ENCODE results near the gene MSH3. TPM values are rescaled to one million over a fixed set of nuclear protein-coding genes. Genes with fewer than 3 reads are reported as not detected.
"Not testable (repeated sequence)": the region's sequence is repeated elsewhere in the genome, so short reads cannot be mapped to it uniquely, and the experiment has no call there.

MSH3 gene
- total RNA-seq, 1 experiment from 2014 or later = 32.5 TPM

GRCh38 chr5:80793354-80793753, 138.9 kb downstream of the MSH3 start:
- Histone ChIP-seq H3K9me3 (replicated peaks) (no peaks in the 10 kb centered on the region; the same call in 1 of the 2 replicates), H3K4me1 (no peaks in the 10 kb centered on the region), H3K36me3 (peaks cover 53% of the 10 kb centered on the region), H3K27me3 (no peaks in the 10 kb centered on the region), H3K27ac (no peak overlapping the region), H3K4me3 (no peak overlapping the region)
- DNase-seq = no peak

DNA sequence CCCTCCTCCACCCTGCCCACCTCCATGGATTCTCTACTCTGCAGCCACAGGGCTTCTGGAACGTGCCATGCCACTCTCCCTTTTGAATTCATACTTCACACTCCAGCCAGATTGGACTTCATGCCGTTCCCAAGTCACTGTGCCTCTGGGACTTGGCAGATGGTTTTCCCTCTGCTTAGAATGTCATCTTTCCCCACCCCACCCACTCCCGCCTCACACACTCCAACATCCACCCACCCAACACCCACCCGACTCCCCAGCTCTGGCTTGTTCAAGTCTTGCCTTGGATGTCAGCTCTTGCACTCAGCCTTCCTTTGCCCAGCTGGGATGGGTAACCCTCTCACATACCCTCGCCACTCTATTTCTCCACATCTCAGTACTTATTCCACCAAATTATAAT, 142.4 kb downstream of the MSH3 start:
- DNase-seq = no peak
- H3K27me3 ChIP-seq = no peaks in the 10 kb centered on the region
- no peak overlapping the region for H3K27ac ChIP-seq
- H3K4me3 ChIP-seq = no peak overlapping the region
- no peaks in the 10 kb centered on the region for H3K4me1 ChIP-seq
- H3K36me3 ChIP-seq = peaks cover 33% of the 10 kb centered on the region
- H3K9me3 ChIP-seq (replicated peaks) = no peaks in the 10 kb centered on the region; the same call in 1 of the 2 replicates

DNA sequence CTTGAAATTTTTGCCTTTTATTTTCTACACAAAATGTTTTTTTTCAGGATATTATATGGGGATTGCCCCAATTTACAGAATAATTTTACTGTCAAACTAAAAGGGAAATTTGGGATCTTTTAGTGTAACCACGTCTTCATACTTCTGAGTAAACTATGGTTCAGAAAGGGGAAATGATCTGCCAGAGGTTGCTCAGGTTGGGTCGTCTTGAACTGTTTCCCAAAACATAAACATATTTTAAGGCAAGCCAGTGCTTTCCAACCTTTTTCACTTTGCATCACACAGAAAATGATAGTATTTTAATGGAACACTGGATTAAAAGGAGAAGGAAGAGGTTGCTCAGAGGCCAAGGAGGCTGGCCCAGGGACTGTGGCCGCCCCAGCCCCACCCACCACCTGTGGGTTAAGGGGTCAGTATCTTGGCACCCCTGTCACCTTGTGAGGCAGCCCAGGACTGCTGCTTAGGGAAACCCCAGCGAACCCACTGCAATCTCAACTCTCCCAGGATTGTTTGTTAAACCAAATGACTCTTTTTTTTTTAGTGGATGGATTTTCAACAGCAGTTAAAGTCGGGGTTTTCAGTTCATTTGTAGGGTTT, 143.1 kb downstream of the MSH3 start:
- no peak overlapping the region for H3K27ac ChIP-seq
- peaks cover 33% of the 10 kb centered on the region for H3K36me3 ChIP-seq
- no peak for DNase-seq
- no peaks in the 10 kb centered on the region; the same call in 1 of the 2 replicates for H3K9me3 ChIP-seq (replicated peaks)
- H3K4me3 ChIP-seq = no peak overlapping the region
- H3K4me1 ChIP-seq = no peaks in the 10 kb centered on the region
- no peaks in the 10 kb centered on the region for H3K27me3 ChIP-seq

DNA sequence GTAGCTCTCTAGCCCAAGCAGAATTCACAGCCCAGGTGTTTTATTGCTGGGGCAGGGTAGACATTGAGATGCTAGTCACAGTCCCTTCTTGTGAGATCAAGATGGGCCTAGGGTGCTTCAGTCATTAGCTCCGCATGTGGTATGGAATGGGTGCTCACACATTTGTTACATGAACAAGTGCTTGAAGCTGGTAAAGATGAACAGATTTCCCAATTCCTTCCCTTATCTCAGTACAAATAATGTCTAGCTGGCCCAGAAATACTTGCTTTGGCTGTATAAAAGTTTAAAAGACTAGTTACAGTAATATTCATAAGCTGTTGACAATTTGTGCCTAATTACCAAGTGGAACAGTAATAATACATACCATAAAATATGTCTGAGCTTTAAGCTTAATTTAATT, 143.7 kb downstream of the MSH3 start:
- Histone ChIP-seq H3K27me3 (no peaks in the 10 kb centered on the region), H3K9me3 (replicated peaks) (no peaks in the 10 kb centered on the region), H3K4me1 (no peaks in the 10 kb centered on the region), H3K4me3 (no peak overlapping the region), H3K36me3 (peaks cover 27% of the 10 kb centered on the region), H3K27ac (no peak overlapping the region)
- no peak for DNase-seq

DNA sequence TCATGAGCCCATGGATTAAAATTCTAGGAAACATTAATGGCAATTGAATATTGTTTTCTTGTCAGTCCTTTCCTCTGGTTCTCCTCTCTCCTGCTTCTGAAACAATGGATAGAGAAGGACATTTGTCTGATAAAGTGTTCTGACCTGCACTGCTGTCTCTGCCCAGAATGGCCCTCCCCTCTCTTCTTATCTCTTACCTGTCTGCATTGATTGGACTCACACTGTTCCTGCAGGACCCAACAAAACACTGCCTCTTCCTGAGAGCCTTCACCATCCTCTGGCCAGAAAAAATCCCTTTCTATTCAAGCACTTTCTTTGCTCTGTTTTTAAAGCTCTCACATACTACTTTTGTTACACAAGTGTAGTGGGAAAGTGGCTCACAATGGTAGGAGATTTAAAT, 144.2 kb downstream of the MSH3 start:
- no peaks in the 10 kb centered on the region for H3K9me3 ChIP-seq (replicated peaks)
- no peaks in the 10 kb centered on the region for H3K27me3 ChIP-seq
- no peak overlapping the region for H3K27ac ChIP-seq
- no peak overlapping the region for H3K4me3 ChIP-seq
- no peak for DNase-seq
- H3K36me3 ChIP-seq = peaks cover 24% of the 10 kb centered on the region
- H3K4me1 ChIP-seq = no peaks in the 10 kb centered on the region

GRCh38 chr5:80799041-80799440, 144.6 kb downstream of the MSH3 start:
- Histone ChIP-seq H3K9me3 (replicated peaks) (no peaks in the 10 kb centered on the region), H3K36me3 (peaks cover 23% of the 10 kb centered on the region), H3K27me3 (no peaks in the 10 kb centered on the region), H3K4me1 (no peaks in the 10 kb centered on the region), H3K4me3 (no peak overlapping the region), H3K27ac (no peak overlapping the region)
- peak in 1 of 2 experiments; percentile 12 for DNase-seq

GRCh38 chr5:80799573-80799972, 145.1 kb downstream of the MSH3 start:
- Histone ChIP-seq H3K27me3 (no peaks in the 10 kb centered on the region), H3K4me3 (no peak overlapping the region), H3K36me3 (peaks cover 19% of the 10 kb centered on the region), H3K9me3 (replicated peaks) (no peaks in the 10 kb centered on the region), H3K4me1 (no peaks in the 10 kb centered on the region), H3K27ac (no peak overlapping the region)
- DNase-seq = no peak

- H3K36me3 ChIP-seq = peaks cover 7% of the 10 kb centered on the region
- no peak overlapping the region for H3K4me3 ChIP-seq
- peak in 1 of 2 experiments; percentile 7 for DNase-seq
- no peak overlapping the region for H3K27ac ChIP-seq
- no peaks in the 10 kb centered on the region for H3K9me3 ChIP-seq (replicated peaks)
- H3K27me3 ChIP-seq = no peaks in the 10 kb centered on the region
- H3K4me1 ChIP-seq = no peaks in the 10 kb centered on the region
Measured at GRCh38 chr5:80804332-80804731, 149.9 kb downstream of the MSH3 start.

- no peak for DNase-seq
- Histone ChIP-seq H3K36me3 (peaks cover 7% of the 10 kb centered on the region), H3K4me3 (no peak overlapping the region), H3K4me1 (no peaks in the 10 kb centered on the region), H3K9me3 (replicated peaks) (no peaks in the 10 kb centered on the region), H3K27me3 (no peaks in the 10 kb centered on the region), H3K27ac (no peak overlapping the region)
Measured at GRCh38 chr5:80805038-80805437, 150.6 kb downstream of the MSH3 start.

DNA sequence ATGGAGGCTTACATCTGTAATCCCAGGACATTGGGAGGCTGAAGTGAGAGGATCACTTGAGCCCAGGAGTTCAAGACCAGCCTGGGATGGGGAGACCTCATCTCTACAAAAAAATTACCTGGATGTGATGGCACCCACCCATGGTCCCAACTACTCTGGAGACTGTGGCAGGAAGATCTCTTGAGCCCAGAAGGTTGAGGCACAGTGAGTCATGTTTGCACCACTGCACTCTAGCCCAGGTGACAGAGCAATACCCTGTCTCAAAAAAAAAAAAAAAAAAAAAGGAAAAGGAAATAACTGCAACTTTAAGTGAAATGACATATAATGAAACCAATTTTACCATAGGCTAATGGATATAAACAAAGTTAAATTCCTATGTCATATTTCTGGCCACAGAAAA, 152.5 kb downstream of the MSH3 start:
- no peaks in the 10 kb centered on the region for H3K4me1 ChIP-seq
- DNase-seq = no peak
- H3K27me3 ChIP-seq = no peaks in the 10 kb centered on the region
- no peaks in the 10 kb centered on the region; the same call in 1 of the 2 replicates for H3K9me3 ChIP-seq (replicated peaks)
- peaks cover 11% of the 10 kb centered on the region for H3K36me3 ChIP-seq
- no peak overlapping the region for H3K4me3 ChIP-seq
- H3K27ac ChIP-seq = no peak overlapping the region

GRCh38 chr5:80809451-80809850, 155.0 kb downstream of the MSH3 start:
- no peaks in the 10 kb centered on the region; the same call in 1 of the 2 replicates for H3K9me3 ChIP-seq (replicated peaks)
- H3K27ac ChIP-seq = no peak overlapping the region
- peaks cover 16% of the 10 kb centered on the region for H3K36me3 ChIP-seq
- H3K27me3 ChIP-seq = no peaks in the 10 kb centered on the region
- H3K4me1 ChIP-seq = no peaks in the 10 kb centered on the region
- H3K4me3 ChIP-seq = no peak overlapping the region
- no peak for DNase-seq

DNA sequence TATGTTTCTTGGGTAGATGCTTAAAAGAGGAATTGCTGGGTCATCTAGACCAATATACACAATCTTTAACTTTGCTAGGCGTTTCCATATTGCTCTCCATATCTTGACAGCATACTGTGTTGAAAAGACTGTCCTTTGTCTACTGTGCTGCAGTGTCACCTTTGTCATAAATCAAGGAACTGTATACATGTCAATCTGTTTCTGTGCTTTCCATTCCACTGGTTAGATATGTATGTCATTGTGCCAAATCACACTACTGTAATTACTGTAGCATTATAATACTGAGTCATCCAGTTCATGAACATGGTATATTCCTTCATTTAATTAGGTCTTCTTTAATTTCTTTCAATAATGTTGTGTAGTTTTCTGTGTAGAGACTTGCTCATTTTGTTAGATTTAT, 156.0 kb downstream of the MSH3 start:
- Histone ChIP-seq H3K9me3 (replicated peaks) (peaks cover 3% of the 10 kb centered on the region; the same call in 1 of the 2 replicates), H3K36me3 (peaks cover 18% of the 10 kb centered on the region), H3K4me3 (no peak overlapping the region), H3K27me3 (no peaks in the 10 kb centered on the region), H3K27ac (no peak overlapping the region), H3K4me1 (no peaks in the 10 kb centered on the region)
- DNase-seq = no peak

DNA sequence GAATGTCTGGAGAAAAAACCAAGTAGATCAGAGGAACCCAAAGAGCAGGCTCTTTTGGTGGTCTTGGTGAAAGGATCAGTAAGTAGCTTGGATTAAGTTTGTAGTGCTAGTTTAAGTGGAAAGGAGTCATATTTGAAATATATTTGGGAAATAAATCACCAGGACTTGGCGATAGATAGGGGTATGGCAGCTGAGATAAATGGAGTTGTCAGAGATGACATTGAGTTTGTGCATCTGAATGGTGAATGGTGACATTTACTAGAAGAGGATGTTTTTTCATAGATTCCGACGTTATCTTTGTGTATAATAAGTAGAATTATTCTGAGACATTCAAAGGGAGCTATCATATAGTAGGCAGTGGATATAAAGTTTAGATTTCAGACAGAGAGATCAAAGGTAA, 162.1 kb downstream of the MSH3 start:
- Histone ChIP-seq H3K27ac (no peak overlapping the region), H3K36me3 (peaks cover 21% of the 10 kb centered on the region), H3K4me3 (no peak overlapping the region), H3K9me3 (replicated peaks) (0 out of 2 replicates have a peak, but pooled peaks cover 3% of the 10 kb centered on the region), H3K4me1 (no peaks in the 10 kb centered on the region), H3K27me3 (no peaks in the 10 kb centered on the region)
- no peak for DNase-seq

- peaks cover 2% of the 10 kb centered on the region; the same call in 1 of the 2 replicates for H3K9me3 ChIP-seq (replicated peaks)
- no peak for DNase-seq
- no peaks in the 10 kb centered on the region for H3K4me1 ChIP-seq
- H3K27ac ChIP-seq = no peak overlapping the region; the same call in 1 of the 2 replicates
- H3K36me3 ChIP-seq = peaks cover 26% of the 10 kb centered on the region
- H3K4me3 ChIP-seq = no peak overlapping the region
- no peaks in the 10 kb centered on the region for H3K27me3 ChIP-seq
Measured at GRCh38 chr5:80820685-80821084, 166.2 kb downstream of the MSH3 start.

GRCh38 chr5:80822640-80823039, 168.2 kb downstream of the MSH3 start:
- H3K4me3 ChIP-seq = no peak overlapping the region
- peaks cover 2% of the 10 kb centered on the region; the same call in 1 of the 2 replicates for H3K9me3 ChIP-seq (replicated peaks)
- H3K27me3 ChIP-seq = no peaks in the 10 kb centered on the region
- peaks cover 25% of the 10 kb centered on the region for H3K36me3 ChIP-seq
- H3K27ac ChIP-seq = no peak overlapping the region
- no peaks in the 10 kb centered on the region for H3K4me1 ChIP-seq
- no peak for DNase-seq

DNA sequence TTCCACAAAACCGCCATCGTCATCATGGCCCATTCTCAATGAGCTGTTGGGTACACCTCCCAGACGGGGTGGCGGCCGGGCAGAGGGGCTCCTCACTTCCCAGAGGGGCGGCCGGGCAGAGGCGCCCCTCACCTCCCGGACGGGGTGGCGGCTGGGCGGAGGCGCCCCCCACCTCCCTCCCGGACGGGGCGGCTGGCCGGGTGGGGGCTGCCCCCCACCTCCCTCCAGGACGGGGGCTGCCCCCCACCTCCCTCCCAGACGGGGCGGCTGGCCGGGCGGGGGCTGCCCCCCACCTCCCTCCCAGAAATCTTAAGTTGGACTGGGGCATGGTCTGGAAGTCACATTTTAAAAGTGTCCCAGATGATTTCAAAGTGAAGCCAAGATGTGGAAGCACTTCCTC, 169.7 kb downstream of the MSH3 start:
- DNase-seq; H3K9me3 ChIP-seq (replicated peaks); H3K4me3 ChIP-seq; H3K27me3 ChIP-seq; H3K27ac ChIP-seq; H3K4me1 ChIP-seq: not testable (repeated sequence)
- H3K36me3 ChIP-seq = peaks cover 29% of the 10 kb centered on the region
